8988T (cell line): ENCODE data around the gene TRMT112.
A peak's percentile ranks its signal among the peaks of the same experiment; 100 is the strongest.
"Not testable (repeated sequence)": the region's sequence is repeated elsewhere in the genome, so short reads cannot be mapped to it uniquely, and the experiment has no call there.

Experiments used
- DNase-seq: peaks from one replicate; pipeline ENCODE4 v3.0.0; 2011

Gene TRMT112

GRCh38 chr11:64327993-64328392 is 10.6 kb upstream of the TRMT112 start:
- DNase-seq = no peak

- DNase-seq = no peak
These were observed 10.0 kb upstream of the TRMT112 start for GRCh38 chr11:64327375-64327774.

GRCh38 chr11:64324692-64325469 is 7.5 kb upstream of the TRMT112 start:
- no peak for DNase-seq

- DNase-seq = not testable (repeated sequence)
These were observed 6.6 kb upstream of the TRMT112 start for GRCh38 chr11:64323984-64324383.

- DNase-seq = no peak
These were observed 6.0 kb upstream of the TRMT112 start for GRCh38 chr11:64323373-64323772.

GRCh38 chr11:64322925-64323260 is 5.5 kb upstream of the TRMT112 start:
- DNase-seq = no peak

GRCh38 chr11:64321533-64321932 is 4.2 kb upstream of the TRMT112 start:
- no peak for DNase-seq

GRCh38 chr11:64321026-64321425 is 3.7 kb upstream of the TRMT112 start:
- DNase-seq = no peak

- DNase-seq = no peak
These were observed 3.2 kb upstream of the TRMT112 start for GRCh38 chr11:64320556-64320955.

- DNase-seq = no peak
These were observed 1.7 kb upstream of the TRMT112 start for GRCh38 chr11:64318766-64319761.

GRCh38 chr11:64317961-64318765 is 804 bp upstream of the TRMT112 start, which contains the start of gene PRDX5:
PRDX5 (plus strand) TSS chr11:64318121; CDS start chr11:64318216, 95 bp downstream.
- peak; percentile 95 for DNase-seq

GRCh38 chr11:64316672-64317324 is 561 bp downstream of the TRMT112 start:
- no peak for DNase-seq

- DNase-seq = not testable (repeated sequence)
These were observed 1.5 kb downstream of the TRMT112 start for GRCh38 chr11:64315667-64316526.

GRCh38 chr11:64314805-64315561 is 2.4 kb downstream of the TRMT112 start:
- no peak for DNase-seq

GRCh38 chr11:64314146-64314804 is 3.1 kb downstream of the TRMT112 start:
- DNase-seq = no peak

- no peak for DNase-seq
These were observed 3.7 kb downstream of the TRMT112 start for GRCh38 chr11:64313491-64314145.

GRCh38 chr11:64312947-64313346 is 4.4 kb downstream of the TRMT112 start:
- DNase-seq = no peak

GRCh38 chr11:64307795-64308194 is 9.6 kb downstream of the TRMT112 start:
- not testable (repeated sequence) for DNase-seq

- DNase-seq = no peak
These were observed 10.3 kb downstream of the TRMT112 start for GRCh38 chr11:64306876-64307622.
